CD14-positive monocyte (primary cell): ENCODE data around the gene CDH23. TPM values are rescaled to one million over a fixed set of nuclear protein-coding genes. Genes with fewer than 3 reads are reported as not detected.
A peak's percentile ranks its signal among the peaks of the same experiment; 100 is the strongest.

ENCODE experiments used
- DNase-seq, 3 donors: peaks; one replicate each; pipeline ENCODE4 v3.0.0-alpha.2; 2011 to 2022
- H2AFZ ChIP-seq: 2 replicates; pipeline ENCODE4 v1.6.0; 2012; ENCODE audit warnings: mild to moderate bottlenecking, low read depth, low read length, inconsistent platforms; ENCODE audit not compliant: insufficient read depth, poor library complexity, severe bottlenecking
- H3K27ac ChIP-seq, 2 donors: 1 replicate in 1 of 2; 2 replicates in 1 of 2; pipeline ENCODE4 v1.5.1; 2012 to 2013; ENCODE audit warnings: low read length in 2 of 2, control low read depth in 1 of 2, inconsistent platforms in 1 of 2, low read depth in 1 of 2, mild to moderate bottlenecking in 1 of 2
- H3K27me3 ChIP-seq, 2 donors: one replicate each; pipeline versions ENCODE4 v1.6.0 to v1.6.1; 2011 to 2013; ENCODE audit warnings: low read length in 2 of 2; ENCODE audit not compliant: control insufficient read depth in 2 of 2, insufficient read depth in 2 of 2
- H3K36me3 ChIP-seq, 2 donors: replicated peaks in 1 of 2; 1 replicate in 1 of 2; 2 replicates in 1 of 2; pipeline versions ENCODE4 v1.5.1 to v1.6.1; 2012 to 2013; ENCODE audit warnings: low read length in 2 of 2, control low read depth in 1 of 2, inconsistent platforms in 1 of 2, mild to moderate bottlenecking in 1 of 2; ENCODE audit not compliant: insufficient read depth in 2 of 2, control insufficient read depth in 1 of 2
- H3K4me1 ChIP-seq, 2 donors: 1 replicate in 1 of 2; 2 replicates in 1 of 2; pipeline versions ENCODE4 v1.5.1 to v1.6.1; 2012 to 2013; ENCODE audit warnings: low read length in 2 of 2, control low read depth in 1 of 2, inconsistent platforms in 1 of 2, mild to moderate bottlenecking in 1 of 2, moderate library complexity in 1 of 2; ENCODE audit not compliant: insufficient read depth in 2 of 2, control insufficient read depth in 1 of 2
- H3K4me2 ChIP-seq: replicated peaks from 2 replicates; pipeline ENCODE3; 2012; ENCODE audit warnings: low read length, moderate library complexity, mild to moderate bottlenecking; ENCODE audit not compliant: poor library complexity, severe bottlenecking; ENCODE audit errors: extremely low read depth
- H3K4me3 ChIP-seq, 3 experiments: fragments of 200-600 bp in 1 of 3; sonication (generic) in 1 of 3; replicated peaks in 1 of 3; 1 replicate in 2 of 3; 2 replicates in 1 of 3; pipeline ENCODE4 v1.5.1; 2011 to 2013; ENCODE audit warnings: low read length in 3 of 3, mild to moderate bottlenecking in 3 of 3, control low read depth in 2 of 3, low read depth in 2 of 3, inconsistent platforms in 1 of 3, moderate library complexity in 1 of 3
- H3K79me2 ChIP-seq: 2 replicates; pipeline ENCODE4 v1.6.0; 2012; ENCODE audit warnings: mild to moderate bottlenecking, control low read depth, inconsistent platforms, low read length, moderate library complexity; ENCODE audit not compliant: insufficient read depth
- H3K9ac ChIP-seq: 2 replicates; pipeline ENCODE4 v1.6.0; 2017; ENCODE audit warnings: low read length, mild to moderate bottlenecking; ENCODE audit not compliant: insufficient read depth, poor library complexity, severe bottlenecking
- H3K9me3 ChIP-seq, 2 donors: replicated peaks in 1 of 2; 1 replicate in 1 of 2; 2 replicates in 1 of 2; pipeline versions ENCODE4 v1.5.1 to v1.6.1; 2012 to 2013; ENCODE audit warnings: low read length in 2 of 2, control low read depth in 1 of 2; ENCODE audit not compliant: control insufficient read depth in 1 of 2, insufficient read depth in 1 of 2
- H4K20me1 ChIP-seq: 2 replicates; pipeline ENCODE4 v1.6.0; 2012; ENCODE audit warnings: mild to moderate bottlenecking, low read length, control low read depth, moderate library complexity; ENCODE audit not compliant: insufficient read depth
- H3K27ac Mint-ChIP-seq, 7 donors: one replicate each; pipeline ENCODE4 v1.8.0; 2020; ENCODE audit warnings: mild to moderate bottlenecking in 7 of 7, mixed read lengths in 7 of 7, moderate library complexity in 6 of 7, inconsistent platforms in 2 of 7
- H3K27me3 Mint-ChIP-seq, 3 donors: one replicate each; pipeline ENCODE4 v1.8.0; 2021 to 2022; ENCODE audit warnings: low read depth in 3 of 3, mild to moderate bottlenecking in 3 of 3, mixed read lengths in 3 of 3, moderate library complexity in 3 of 3, inconsistent platforms in 1 of 3
- H3K36me3 Mint-ChIP-seq, 2 donors: one replicate each; pipeline ENCODE4 v1.8.0; 2020; ENCODE audit warnings: mixed read lengths in 2 of 2, inconsistent platforms in 1 of 2, mild to moderate bottlenecking in 1 of 2
- H3K4me1 Mint-ChIP-seq: one replicate; pipeline ENCODE4 v1.8.0; 2020; ENCODE audit warnings: mild to moderate bottlenecking, mixed read lengths
- H3K4me3 Mint-ChIP-seq, 2 donors: one replicate each; pipeline ENCODE4 v1.8.0; 2020; ENCODE audit warnings: mild to moderate bottlenecking in 2 of 2, mixed read lengths in 2 of 2, moderate library complexity in 1 of 2
- H3K9me3 Mint-ChIP-seq, 7 donors: one replicate each; pipeline ENCODE4 v1.8.0; 2020 to 2022; ENCODE audit warnings: mixed read lengths in 7 of 7, mild to moderate bottlenecking in 6 of 7, moderate library complexity in 6 of 7, inconsistent platforms in 2 of 7
- WGBS: methylation state at CpG from one replicate; pipeline ENCODE4 v1.1.5; 2013; ENCODE audit warnings: missing lambda C conversion rate; ENCODE audit not compliant: insufficient coverage; 5-methylcytosine and 5-hydroxymethylcytosine counted together
- intact Hi-C, 2 donors: fragments of 100-400 bp; cut with micrococcal nuclease; formaldehyde crosslinking; loops; one replicate each; pipeline versions ENCODE4 v1.15.0 to v1.15.1; 2023
- polyA plus RNA-seq, 3 donors: library from polyadenylated mRNA; depleted of rRNA in 1 of 3; unstranded in 2 of 3; stranded (reverse) in 1 of 3; fragments of 300-500 nt in 2 of 3; fragments of >200 nt in 1 of 3; fragmentation: Illumina TruSeq in 2 of 3; gene quantifications; 1 replicate in 2 of 3; 2 replicates in 1 of 3; pipeline ENCODE4 v1.2.3, GENCODE V29; 2012 to 2021
- TF ChIP-seq, protein P1 (sequence below): fragments of 200-600 bp; IDR thresholded peaks from one replicate; pipeline ENCODE4 v1.8.0; 2022; ENCODE audit warnings: antibody characterized with exemption, mild to moderate bottlenecking

Gene CDH23
- polyA plus RNA-seq, 3 donors = 8.2 to 36.2 (median 10.5) TPM

GRCh38 chr10:71830726-71831125 is 434.0 kb downstream of the CDH23 start:
- Mint-ChIP-seq H3K27me3 (no peaks in the 10 kb centered on the region), H3K4me1 (peaks cover 76% of the 10 kb centered on the region), H3K36me3 (peaks cover 89 to 90% of the 10 kb centered on the region in 2 donors), H3K27ac (peak overlapping the region; percentile 79 to 97 (median 92)), H3K4me3 (no peak overlapping the region), H3K9me3 (peaks cover 5 to 22% (median 11%) of the 10 kb centered on the region in 7 donors)
- no peak for DNase-seq
- no CpG with 5 or more reads among the region's 4 CpGs for WGBS
- Histone ChIP-seq H3K27me3 (no peaks in the 10 kb centered on the region), H3K4me2 (no peak overlapping the region), H3K9ac (no peak overlapping the region), H3K9me3 (peaks cover 0 to 6% of the 10 kb centered on the region in 2 donors), H3K4me1 (peaks cover 80 to 94% of the 10 kb centered on the region in 2 donors), H3K4me3 (no peak overlapping the region), H3K36me3 (peaks cover 81 to 89% of the 10 kb centered on the region in 2 donors), H3K79me2 (peaks cover 93% of the 10 kb centered on the region), H3K27ac (peak overlapping the region; percentile 86 to 87), H4K20me1 (peaks cover 99% of the 10 kb centered on the region), H2AFZ (no peak overlapping the region)
- TF ChIP-seq, protein P1, sequence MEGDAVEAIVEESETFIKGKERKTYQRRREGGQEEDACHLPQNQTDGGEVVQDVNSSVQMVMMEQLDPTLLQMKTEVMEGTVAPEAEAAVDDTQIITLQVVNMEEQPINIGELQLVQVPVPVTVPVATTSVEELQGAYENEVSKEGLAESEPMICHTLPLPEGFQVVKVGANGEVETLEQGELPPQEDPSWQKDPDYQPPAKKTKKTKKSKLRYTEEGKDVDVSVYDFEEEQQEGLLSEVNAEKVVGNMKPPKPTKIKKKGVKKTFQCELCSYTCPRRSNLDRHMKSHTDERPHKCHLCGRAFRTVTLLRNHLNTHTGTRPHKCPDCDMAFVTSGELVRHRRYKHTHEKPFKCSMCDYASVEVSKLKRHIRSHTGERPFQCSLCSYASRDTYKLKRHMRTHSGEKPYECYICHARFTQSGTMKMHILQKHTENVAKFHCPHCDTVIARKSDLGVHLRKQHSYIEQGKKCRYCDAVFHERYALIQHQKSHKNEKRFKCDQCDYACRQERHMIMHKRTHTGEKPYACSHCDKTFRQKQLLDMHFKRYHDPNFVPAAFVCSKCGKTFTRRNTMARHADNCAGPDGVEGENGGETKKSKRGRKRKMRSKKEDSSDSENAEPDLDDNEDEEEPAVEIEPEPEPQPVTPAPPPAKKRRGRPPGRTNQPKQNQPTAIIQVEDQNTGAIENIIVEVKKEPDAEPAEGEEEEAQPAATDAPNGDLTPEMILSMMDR = no peak
- intact Hi-C loops = loop anchor here in 1 of 2 donors (5.0 kb wide), 1 partner anchor 62 kb away; no protein-coding TSS in a partner anchor

DNA sequence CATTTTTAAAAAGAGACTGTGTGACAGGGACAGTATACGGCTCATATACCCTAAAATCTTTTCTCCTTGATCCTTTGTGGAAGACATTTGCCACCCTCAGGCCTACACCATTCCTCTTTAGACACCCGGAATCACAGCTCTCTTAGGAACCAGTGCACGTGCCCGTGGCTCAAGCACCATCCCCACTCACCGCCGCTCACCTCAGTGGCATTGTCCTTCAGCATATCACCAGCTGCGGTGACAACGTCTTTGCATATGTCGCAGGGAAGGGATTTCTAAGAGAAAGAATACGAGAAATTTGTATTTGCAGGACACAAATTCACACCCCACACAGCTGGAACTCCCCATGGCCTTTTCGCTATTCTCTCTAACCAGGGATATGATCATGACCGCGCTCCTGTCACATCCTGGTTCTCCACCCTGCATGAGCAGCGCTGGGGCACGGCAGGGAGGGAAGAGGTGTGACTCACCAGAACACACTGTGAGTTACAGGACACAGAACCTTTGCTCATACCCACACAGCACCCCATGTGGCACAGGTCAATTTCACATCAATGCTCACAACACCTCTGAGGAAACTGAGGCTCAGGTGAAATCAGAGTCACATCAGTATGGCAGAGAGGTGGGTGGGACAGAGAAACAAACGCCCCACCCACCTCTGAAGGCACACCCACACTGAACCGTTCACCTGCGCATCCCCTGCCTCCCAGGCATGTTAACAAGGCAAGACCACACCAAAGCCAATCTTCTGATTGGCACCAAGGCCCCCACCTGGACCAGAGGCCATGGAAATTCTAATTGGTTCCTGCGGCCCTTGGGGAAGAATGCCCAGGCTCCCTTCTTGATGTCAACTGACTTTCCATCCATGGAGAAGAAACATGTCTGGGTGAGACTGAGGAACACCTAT is 435.2 kb downstream of the CDH23 start:
- H2AFZ ChIP-seq = no peak overlapping the region
- peaks cover 99% of the 10 kb centered on the region for H4K20me1 ChIP-seq
- TF ChIP-seq, protein P1 = no peak
- Mint-ChIP-seq H3K4me1 (peaks cover 81% of the 10 kb centered on the region), H3K27me3 (peaks cover 0 to 1% (median 0%) of the 10 kb centered on the region in 3 donors), H3K9me3 (peaks cover 5 to 22% (median 11%) of the 10 kb centered on the region in 7 donors), H3K27ac (peak overlapping the region; percentile 84 to 97 (median 90)), H3K4me3 (no peak overlapping the region), H3K36me3 (peaks cover 89 to 90% of the 10 kb centered on the region in 2 donors)
- H3K27me3 ChIP-seq = no peaks in the 10 kb centered on the region
- H3K36me3 ChIP-seq = peaks cover 76 to 84% of the 10 kb centered on the region in 2 donors
- no peak overlapping the region for H3K4me3 ChIP-seq
- H3K9ac ChIP-seq = no peak overlapping the region
- H3K4me1 ChIP-seq = peaks cover 84 to 95% of the 10 kb centered on the region in 2 donors
- intact Hi-C loops = loop anchor here in 1 of 2 donors (5.0 kb wide), 1 partner anchor 60 kb away; no protein-coding TSS in a partner anchor
- peaks cover 93% of the 10 kb centered on the region for H3K79me2 ChIP-seq
- 53% methylated on average over 3 of the region's 19 CpGs for WGBS
- no peak overlapping the region for H3K4me2 ChIP-seq
- H3K27ac ChIP-seq = peak overlapping the region; percentile 14 to 86
- DNase-seq = peak in 2 of 3 donors; percentile 25 to 76
- H3K9me3 ChIP-seq = peaks cover 0 to 6% of the 10 kb centered on the region in 2 donors
